ENCODE data around the gene BANF2. TPM values are rescaled to one million over a fixed set of nuclear protein-coding genes. Genes with fewer than 3 reads are reported as not detected.

The BANF2 gene
- total and polyA plus RNA-seq, 2 of the 8 experiments (the other 6 are each of a cell fraction or from before 2014, with no cell fraction given): not detected

GRCh38 chr20:17701826-17702225 lies 2.1 kb downstream of the BANF2 start:
- no peak overlapping the region for H3K4me2 ChIP-seq (ENCODE audit: insufficient read depth in 1 of 2, low read depth in 2 of 2, low read length in 2 of 2)
- no peak overlapping the region for H4K5ac ChIP-seq (ENCODE audit: insufficient read length, low read depth, low read length)
- no peak overlapping the region for H2BK120ac ChIP-seq (replicated peaks; ENCODE audit: low read depth, low read length)
- H3K27me3 ChIP-seq (replicated peaks in 1 of 4; ENCODE audit: control insufficient read depth in 3 of 4, extremely low read depth in 1 of 4, insufficient read depth in 3 of 4, low read length in 3 of 4): no peaks in the 10 kb centered on the region
- H3K27ac ChIP-seq (ENCODE audit: low read depth, low read length): no peak overlapping the region
- H2AFZ ChIP-seq (ENCODE audit: low read length): no peak overlapping the region
- ChIA-PET POLR2A (ENCODE audit: partially characterized antibody) (no interaction called here), CTCF (ENCODE audit: partially characterized antibody) (interaction anchor here (1.0 to 4.0 kb wide), 2 partner anchors 8 to 196 kb away, joined by 3 to 14 read pairs; no protein-coding TSS in a partner anchor)
- H4K20me1 ChIP-seq (replicated peaks in 1 of 2; ENCODE audit: control insufficient read depth in 1 of 2, insufficient read depth in 2 of 2, low read length in 2 of 2): no peaks in the 10 kb centered on the region
- H3K4me3 ChIP-seq (ENCODE audit: extremely low read depth in 1 of 4, insufficient read depth in 2 of 4, low read depth in 3 of 4, low read length in 4 of 4): no peak overlapping the region
- no peak overlapping the region for H3K9ac ChIP-seq (replicated peaks in 1 of 4; ENCODE audit: extremely low read depth in 1 of 4, low read depth in 3 of 4, low read length in 3 of 4)
- no peaks in the 10 kb centered on the region for H3K79me2 ChIP-seq (ENCODE audit: control insufficient read depth in 1 of 2, insufficient read depth in 2 of 2, low read length in 2 of 2)
- no peak overlapping the region for H3K23ac ChIP-seq (ENCODE audit: insufficient read length)
- H2BK15ac ChIP-seq (ENCODE audit: low read length): no peak overlapping the region
- H2BK5ac ChIP-seq (ENCODE audit: low read depth, low read length): no peak overlapping the region
- no peaks in the 10 kb centered on the region for H3K9me3 ChIP-seq (ENCODE audit: insufficient read depth in 2 of 2, low read depth in 1 of 2, low read length in 1 of 2)
- TF ChIP-seq GABPA (IDR thresholded peaks at IDR 0.05; ENCODE audit: borderline replicate concordance, insufficient read depth, low read length) (no peak), POLR2AphosphoS5 (IDR thresholded peaks at IDR 0.05; ENCODE audit: low read depth, low read length) (no peak), CTBP2 (IDR thresholded peaks at IDR 0.05; ENCODE audit: borderline replicate concordance, insufficient read depth, insufficient read length, low read length) (no peak), POLR2A (IDR thresholded peaks at IDR 0.05; ENCODE audit: control extremely low read depth in 1 of 2, low read depth in 2 of 2, low read length in 2 of 2) (no peak), SIN3A (conservative IDR thresholded peaks at IDR 0.05 in 1 of 2, IDR thresholded peaks at IDR 0.05 in 1 of 2; ENCODE audit: low read depth in 1 of 2, low read length in 2 of 2) (no peak), RBBP5 (IDR thresholded peaks at IDR 0.05; ENCODE audit: borderline replicate concordance, low read depth, low read length) (no peak), RXRA (IDR thresholded peaks at IDR 0.05; ENCODE audit: insufficient read depth, low read depth, low read length) (no peak), NANOG (IDR thresholded peaks at IDR 0.05; ENCODE audit: insufficient read depth, low read depth, low read length, poor library complexity, severe bottlenecking) (no peak)
- DNase-seq (ENCODE audit: low read depth in 1 of 2, low spot score in 2 of 2): no peak
- no peak overlapping the region for H3K56ac ChIP-seq (replicated peaks; ENCODE audit: insufficient read length, low read depth, low read length)
- 0 out of 2 replicates have a peak, but pooled peaks cover 2% of the 10 kb centered on the region for H3K23me2 ChIP-seq (ENCODE audit: low read depth, low read length)
- FAIRE-seq: no peak
- H3K79me1 ChIP-seq (ENCODE audit: low read depth, low read length): no peaks in the 10 kb centered on the region
- H3K18ac ChIP-seq (ENCODE audit: extremely low read depth, low read length): no peak overlapping the region
- no peak overlapping the region for H2BK12ac ChIP-seq (ENCODE audit: low read depth, low read length)
- H3K14ac ChIP-seq (ENCODE audit: insufficient read length): no peak overlapping the region
- no peaks in the 10 kb centered on the region for H3K36me3 ChIP-seq (ENCODE audit: control insufficient read depth in 2 of 4, insufficient read depth in 4 of 4, low read length in 3 of 4)
- H2BK20ac ChIP-seq (ENCODE audit: low read length): no peak overlapping the region
- no peak overlapping the region for H4K8ac ChIP-seq (ENCODE audit: extremely low read depth, insufficient read depth, low read length)
- H3K4me1 ChIP-seq (replicated peaks in 1 of 4; ENCODE audit: control insufficient read depth in 3 of 4, insufficient read depth in 4 of 4, low read length in 3 of 4): no peaks in the 10 kb centered on the region
- no peak overlapping the region for H4K91ac ChIP-seq (replicated peaks; ENCODE audit: insufficient read length, low read length)
- H2AK5ac ChIP-seq (ENCODE audit: low read depth, low read length): no peak overlapping the region
- no peak overlapping the region for H3K4ac ChIP-seq (replicated peaks; ENCODE audit: insufficient read length, low read depth, low read length)
- WGBS, 2 experiments (ENCODE audit: extremely low coverage in 1 of 2, insufficient coverage in 1 of 2, insufficient read length in 1 of 2, insufficient replicate concordance in 2 of 2, low coverage in 1 of 2, low lambda C conversion rate in 2 of 2, missing lambda C conversion rate in 1 of 2): 88% methylated on average over 4 of the region's 4 CpGs; no CpG with 5 or more reads in 1 of the 2 experiments
